NCI-H2081 treated with DMSO at 0.1 percent for 48 hours (cell line): ENCODE results near the gene MOCOS.
"Not testable (repeated sequence)": the region's sequence is repeated elsewhere in the genome, so short reads cannot be mapped to it uniquely, and the experiment has no call there.

Source experiments
- DNase-seq: peaks from one replicate; lab custom pipeline; 2025; lab: John Stamatoyannopoulos, UW

The MOCOS gene

GRCh38 chr18:36201765-36202164, 14.5 kb downstream of the MOCOS start:
- DNase-seq = no peak

GRCh38 chr18:36203360-36203895, 16.1 kb downstream of the MOCOS start:
- DNase-seq = no peak

GRCh38 chr18:36205166-36205565, 17.9 kb downstream of the MOCOS start:
- DNase-seq = no peak

- no peak for DNase-seq
These were observed 20.0 kb downstream of the MOCOS start for GRCh38 chr18:36207303-36207702.

- not testable (repeated sequence) for DNase-seq
These were observed 20.7 kb downstream of the MOCOS start for GRCh38 chr18:36207969-36208368.

GRCh38 chr18:36211612-36212065, 24.3 kb downstream of the MOCOS start:
- no peak for DNase-seq

- no peak for DNase-seq
These were observed 25.2 kb downstream of the MOCOS start for GRCh38 chr18:36212301-36213171.

GRCh38 chr18:36214811-36215210, 27.5 kb downstream of the MOCOS start:
- no peak for DNase-seq

- no peak for DNase-seq
These were observed 28.3 kb downstream of the MOCOS start for GRCh38 chr18:36215577-36215976.

GRCh38 chr18:36217348-36217747, 30.1 kb downstream of the MOCOS start:
- DNase-seq = no peak

- DNase-seq = no peak
These were observed 41.9 kb downstream of the MOCOS start for GRCh38 chr18:36229188-36229587.

GRCh38 chr18:36240510-36240909, 53.2 kb downstream of the MOCOS start:
- not testable (repeated sequence) for DNase-seq

- no peak for DNase-seq
These were observed 54.5 kb downstream of the MOCOS start for GRCh38 chr18:36241831-36242230.

GRCh38 chr18:36247036-36247435, 59.7 kb downstream of the MOCOS start:
- DNase-seq = no peak

- DNase-seq = no peak
These were observed 62.1 kb downstream of the MOCOS start for GRCh38 chr18:36249392-36249791.

GRCh38 chr18:36250827-36251226, 63.5 kb downstream of the MOCOS start:
- no peak for DNase-seq

- no peak for DNase-seq
These were observed 67.9 kb downstream of the MOCOS start for GRCh38 chr18:36255072-36255698.

GRCh38 chr18:36256094-36256493, 68.8 kb downstream of the MOCOS start:
- DNase-seq = no peak

GRCh38 chr18:36262971-36263370, 75.7 kb downstream of the MOCOS start:
- DNase-seq = no peak

- no peak for DNase-seq
These were observed 77.0 kb downstream of the MOCOS start for GRCh38 chr18:36264283-36264682.

- DNase-seq = no peak
These were observed 77.7 kb downstream of the MOCOS start for GRCh38 chr18:36265015-36265414.

GRCh38 chr18:36269157-36269556, 81.9 kb downstream of the MOCOS start:
- no peak for DNase-seq

- no peak for DNase-seq
These were observed 83.9 kb downstream of the MOCOS start for GRCh38 chr18:36271153-36271552.
